GM23338 (cell line): ENCODE data around the gene TIGAR.

Source experiments
- CTCF ChIP-seq, 2 experiments: fragments of 200-600 bp in 1 of 2; sonication (generic) in 1 of 2; conservative IDR thresholded peaks; 2 replicates each; pipeline versions ENCODE4 v1.5.1 to v1.6.1; 2016 to 2017; ENCODE audit warnings: antibody characterized with exemption in 2 of 2, low read depth in 2 of 2, mild to moderate bottlenecking in 2 of 2, moderate library complexity in 1 of 2
- EZH2 ChIP-seq: fragments of 200-600 bp; sonication (generic); IDR thresholded peaks from one replicate; pipeline ENCODE4 v1.8.0; 2017; ENCODE audit warnings: antibody characterized with exemption, mild to moderate bottlenecking, low read depth; ENCODE audit not compliant: unreplicated experiment
- ZNF114 ChIP-seq: fragments of 250-450 bp; sonication (Bioruptor Pico); IDR thresholded peaks from 2 replicates; pipeline ENCODE4 v1.5.0; 2020; ENCODE audit warnings: mild to moderate bottlenecking, moderate library complexity

GRCh38 chr12:4392223-4392742 is 71.3 kb downstream of the TIGAR start:
- no peak for TF ChIP-seq ZNF114 (CRISPR knock-in tag)
- TF ChIP-seq EZH2, result no peak
- TF ChIP-seq CTCF (conservative IDR thresholded peaks at IDR 0.05; ENCODE audit: low read depth in 2 of 2), result no peak
